HFFc6 (cell line): ENCODE measurements around the gene LGALS3BP. TPM values are rescaled to one million over a fixed set of nuclear protein-coding genes. Genes with fewer than 3 reads are reported as not detected.

Source experiments
- DNase-seq: peaks from one replicate; pipeline ENCODE4 v3.0.0-alpha.2; 2018
- H3K27ac Mint-ChIP-seq: 2 replicates; pipeline ENCODE4 v1.8.0; 2020; ENCODE audit warnings: mild to moderate bottlenecking, mixed read lengths
- H3K27me3 Mint-ChIP-seq: 2 replicates; pipeline ENCODE4 v1.8.0; 2021; ENCODE audit warnings: mild to moderate bottlenecking, moderate library complexity, mixed read lengths; ENCODE audit not compliant: insufficient read depth
- H3K36me3 Mint-ChIP-seq: 2 replicates; pipeline ENCODE4 v1.8.0; 2021; ENCODE audit warnings: low read depth, mixed read lengths
- H3K4me1 Mint-ChIP-seq: 2 replicates; pipeline ENCODE4 v1.8.0; 2020; ENCODE audit warnings: low read depth, mixed read lengths
- H3K4me3 Mint-ChIP-seq: 2 replicates; pipeline ENCODE4 v1.8.0; 2020; ENCODE audit warnings: mild to moderate bottlenecking, moderate library complexity, mixed read lengths
- H3K9me3 Mint-ChIP-seq: 2 replicates; pipeline ENCODE4 v1.8.0; 2020; ENCODE audit warnings: mild to moderate bottlenecking, mixed read lengths
- CTCF ChIP-seq: fragments of 200-600 bp; sonication (generic); IDR thresholded peaks from 2 replicates; pipeline ENCODE4 v1.5.0; 2021; ENCODE audit warnings: antibody characterized with exemption, mild to moderate bottlenecking
- long read RNA-seq: library from polyadenylated mRNA; unstranded; transcript quantifications from one replicate; pipeline ENCODE4 v2.0.0, GENCODE V29; 2019
- total RNA-seq, 6 experiments: library from RNA; stranded (reverse); fragmentation: NEBNext Ultra II Directional; extraction: Animal tissue kit (Norgen Biotek cat#: 25700); gene quantifications; 2 replicates in 1 of 6; 3 replicates in 5 of 6; pipeline ENCODE4 v1.2.3, GENCODE V29; 2021

LGALS3BP gene
- total RNA-seq, result 10 to 100 TPM; 31.1 to 46.4 (median 43.4) TPM
- long read RNA-seq, transcript LGALS3BP-201 (6 exons, 2,405 nt), result major isoform, 33 of 38 reads
- long read RNA-seq, partial matches to known transcripts, result 0 of 38 reads
- long read RNA-seq, other reads (novel, unspliced or antisense), result 4 of 38 reads

DNA sequence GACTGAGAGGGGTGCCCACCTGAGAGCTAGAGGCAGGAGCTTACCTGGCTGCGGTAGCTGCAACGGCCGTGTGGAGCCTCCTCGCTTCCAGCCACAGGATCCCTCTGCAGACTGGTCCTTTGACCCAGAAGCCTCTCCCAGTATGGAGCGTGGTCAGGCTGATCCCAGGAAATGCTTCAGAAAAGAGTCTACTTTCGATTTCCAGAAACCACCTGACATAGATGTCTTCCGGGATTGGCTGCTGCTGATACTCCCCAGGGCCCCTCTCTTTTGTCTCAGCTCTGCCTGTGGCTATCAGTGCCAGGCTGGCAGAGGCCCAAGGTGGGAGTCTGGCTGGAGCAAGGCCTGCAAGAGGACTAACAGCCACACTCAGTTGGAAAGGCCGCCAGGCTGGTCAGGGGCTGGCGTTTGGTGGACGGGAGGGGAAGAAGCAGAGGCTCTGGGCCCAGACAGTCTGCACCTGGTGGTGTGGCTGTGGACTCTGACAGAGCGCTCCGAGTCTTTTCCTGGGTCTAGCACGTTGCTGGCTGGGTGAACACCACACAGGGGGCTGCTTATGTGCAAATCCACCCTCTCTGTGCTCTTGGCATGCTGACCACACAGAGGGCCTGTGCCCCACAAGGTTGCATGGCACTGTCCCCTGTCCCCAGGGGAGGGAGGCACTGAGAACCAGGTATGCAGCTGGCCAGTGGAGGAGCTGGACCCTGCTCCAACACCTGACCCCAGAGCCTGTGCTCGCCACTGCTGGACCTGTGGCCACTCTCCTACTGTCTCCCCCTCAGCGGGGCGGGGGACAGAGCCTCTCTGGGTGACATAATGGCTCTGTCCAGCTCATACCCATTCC, at the start of gene LGALS3BP:
Gene LGALS3BP, minus strand, starts transcription at position 144 of the 844 bp plus-strand sequence. CDS start 2,732 bp downstream, outside the sequence.
- H3K36me3 Mint-ChIP-seq, result no peaks in the 10 kb centered on the region
- peak within 1 kb of the TSS; percentile 18; the same call in 1 of the 2 replicates for H3K27ac Mint-ChIP-seq
- H3K9me3 Mint-ChIP-seq, result no peaks in the 10 kb centered on the region
- no peak for TF ChIP-seq CTCF
- H3K4me1 Mint-ChIP-seq, result peaks cover 6% of the 10 kb centered on the region
- H3K27me3 Mint-ChIP-seq, result no peaks in the 10 kb centered on the region; the same call in 1 of the 2 replicates
- DNase-seq, result peak; percentile 51
- H3K4me3 Mint-ChIP-seq, result peak within 1 kb of the TSS; percentile 54

GRCh38 chr17:79028496-79029326, 49.0 kb upstream of the LGALS3BP start:
- Mint-ChIP-seq H3K4me1 (peaks cover 43% of the 10 kb centered on the region), H3K27me3 (peaks cover 3% of the 10 kb centered on the region), H3K27ac (no peak overlapping the region)

DNA sequence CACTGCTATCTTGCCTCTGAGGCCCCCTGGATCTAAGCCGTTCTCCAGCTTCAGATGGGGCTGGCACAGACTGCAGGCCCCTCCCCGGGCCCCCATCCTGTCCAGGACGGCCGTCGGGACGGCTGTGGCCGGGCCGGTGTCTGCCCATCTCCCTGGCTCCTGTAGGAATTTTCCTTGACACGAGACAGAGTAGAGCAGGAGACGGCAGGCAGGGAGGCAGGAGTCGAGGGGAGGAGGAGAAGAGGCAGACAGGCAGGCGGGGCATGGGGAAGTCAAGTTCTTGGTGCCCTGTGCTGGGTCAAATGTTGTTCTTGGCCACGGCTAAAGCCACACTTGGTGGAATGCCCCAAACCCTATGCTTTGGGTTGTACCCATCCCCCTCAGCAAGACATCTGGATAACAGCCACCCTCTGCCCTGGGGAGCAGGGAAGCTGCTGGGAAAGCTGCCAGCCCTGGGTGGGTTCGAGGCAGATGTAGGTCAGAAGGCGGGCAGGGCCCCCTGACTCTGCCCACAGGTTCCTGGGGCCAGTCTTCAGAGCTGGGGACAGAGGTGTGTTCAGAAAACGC, 48.3 kb upstream of the LGALS3BP start:
- Mint-ChIP-seq H3K36me3 (peaks cover 4% of the 10 kb centered on the region; the same call in 1 of the 2 replicates), H3K27ac (peak overlapping the region; percentile 92; the same call in 1 of the 2 replicates), H3K9me3 (no peaks in the 10 kb centered on the region), H3K4me3 (peak overlapping the region; percentile 72; the same call in 1 of the 2 replicates), H3K4me1 (peaks cover 43% of the 10 kb centered on the region), H3K27me3 (peaks cover 2% of the 10 kb centered on the region)
- DNase-seq, result no peak
- TF ChIP-seq CTCF, result no peak

More at GRCh38 chr17:79028496-79029326, 49.0 kb upstream of the LGALS3BP start:
- no peaks in the 10 kb centered on the region for H3K9me3 Mint-ChIP-seq
- TF ChIP-seq CTCF, result peak; percentile 47; the same call in 1 of the 2 replicates
- H3K4me3 Mint-ChIP-seq, result no peak overlapping the region
- no peak for DNase-seq
- peaks cover 4% of the 10 kb centered on the region; the same call in 1 of the 2 replicates for H3K36me3 Mint-ChIP-seq

GRCh38 chr17:79027274-79027924, 47.7 kb upstream of the LGALS3BP start:
- peak overlapping the region; percentile 92 for H3K27ac Mint-ChIP-seq
- H3K4me1 Mint-ChIP-seq, result peaks cover 43% of the 10 kb centered on the region
- H3K27me3 Mint-ChIP-seq, result no peaks in the 10 kb centered on the region; the same call in 1 of the 2 replicates
- no peak for DNase-seq
- no peaks in the 10 kb centered on the region for H3K9me3 Mint-ChIP-seq
- no peak for TF ChIP-seq CTCF
- peaks cover 4% of the 10 kb centered on the region; the same call in 1 of the 2 replicates for H3K36me3 Mint-ChIP-seq
- H3K4me3 Mint-ChIP-seq, result peak overlapping the region; percentile 72
